NCI-H774 (cell line): ENCODE measurements around the gene CTXND1.

ENCODE experiments used
- DNase-seq: peaks from one replicate; lab custom pipeline; 2025; lab: John Stamatoyannopoulos, UW

The CTXND1 gene

GRCh38 chr15:80259942-80260510 is 8.0 kb upstream of the CTXND1 start:
- no peak for DNase-seq

GRCh38 chr15:80251428-80252120 is 439 bp downstream of the CTXND1 start:
- no peak for DNase-seq

- DNase-seq, result no peak
These were observed 1.2 kb downstream of the CTXND1 start for GRCh38 chr15:80250614-80251427.

GRCh38 chr15:80249973-80250372 is 2.0 kb downstream of the CTXND1 start:
- DNase-seq, result no peak

GRCh38 chr15:80247320-80247719 is 4.7 kb downstream of the CTXND1 start:
- DNase-seq, result no peak

GRCh38 chr15:80246425-80246894 is 5.6 kb downstream of the CTXND1 start:
- no peak for DNase-seq

- no peak for DNase-seq
These were observed 9.2 kb downstream of the CTXND1 start for GRCh38 chr15:80242802-80243201.

- DNase-seq, result peak; percentile 15
These were observed 9.8 kb downstream of the CTXND1 start for GRCh38 chr15:80242132-80242769.

GRCh38 chr15:80241508-80241907 is 10.5 kb downstream of the CTXND1 start:
- no peak for DNase-seq

- DNase-seq, result no peak
These were observed 11.7 kb downstream of the CTXND1 start for GRCh38 chr15:80240276-80240675.

GRCh38 chr15:80234883-80235282 is 17.1 kb downstream of the CTXND1 start:
- no peak for DNase-seq

GRCh38 chr15:80233581-80233980 is 18.4 kb downstream of the CTXND1 start:
- no peak for DNase-seq

GRCh38 chr15:80231371-80231770 is 20.6 kb downstream of the CTXND1 start:
- DNase-seq, result no peak

GRCh38 chr15:80228959-80229610 is 22.9 kb downstream of the CTXND1 start:
- DNase-seq, result no peak

- DNase-seq, result no peak
These were observed 32.1 kb downstream of the CTXND1 start for GRCh38 chr15:80219955-80220354.

- DNase-seq, result no peak
These were observed 34.6 kb downstream of the CTXND1 start for GRCh38 chr15:80217327-80217900.

- DNase-seq, result no peak
These were observed 35.1 kb downstream of the CTXND1 start for GRCh38 chr15:80216911-80217310.

GRCh38 chr15:80216141-80216540 is 35.9 kb downstream of the CTXND1 start:
- no peak for DNase-seq

GRCh38 chr15:80214910-80215309 is 37.1 kb downstream of the CTXND1 start:
- DNase-seq, result no peak

GRCh38 chr15:80211976-80212375 is 40.0 kb downstream of the CTXND1 start:
- DNase-seq, result no peak
